Neural progenitor cell (in vitro differentiated cells): ENCODE measurements around the gene ATP6AP2. TPM values are rescaled to one million over a fixed set of nuclear protein-coding genes. Genes with fewer than 3 reads are reported as not detected.

Experiments used
- DNase-seq: peaks from one replicate; pipeline ENCODE4 v3.0.0-alpha.2; 2016; ENCODE audit warnings: low spot score
- H2AFZ ChIP-seq: fragments of 200-600 bp; sonication (generic); replicated peaks from 2 replicates; pipeline ENCODE4 v1.6.1; 2016; ENCODE audit warnings: antibody characterized with exemption
- H3F3A ChIP-seq: fragments of 200-600 bp; sonication (generic); 2 replicates; pipeline ENCODE4 v1.6.1; 2016; ENCODE audit warnings: antibody characterized with exemption, low read depth
- H3K27ac ChIP-seq: fragments of 200-600 bp; sonication (generic); 2 replicates; pipeline ENCODE4 v1.5.1; 2016; ENCODE audit warnings: mild to moderate bottlenecking
- H3K27me3 ChIP-seq: fragments of 200-600 bp; sonication (generic); 2 replicates; pipeline ENCODE4 v1.6.1; 2016; ENCODE audit warnings: mild to moderate bottlenecking, moderate library complexity
- H3K36me3 ChIP-seq: fragments of 200-600 bp; sonication (generic); 2 replicates; pipeline ENCODE4 v1.5.1; 2016
- H3K4me1 ChIP-seq: fragments of 200-600 bp; sonication (generic); 2 replicates; pipeline ENCODE4 v1.6.1; 2016; ENCODE audit warnings: mixed run types
- H3K4me2 ChIP-seq: fragments of 200-600 bp; sonication (generic); 2 replicates; pipeline ENCODE4 v1.6.1; 2016
- H3K4me3 ChIP-seq: fragments of 200-600 bp; sonication (generic); 2 replicates; pipeline ENCODE4 v1.5.1; 2016
- H3K79me2 ChIP-seq: fragments of 200-600 bp; sonication (generic); 2 replicates; pipeline ENCODE4 v1.6.1; 2016; ENCODE audit warnings: low read depth
- H3K9ac ChIP-seq: fragments of 200-600 bp; sonication (generic); 2 replicates; pipeline ENCODE4 v1.6.1; 2016
- H3K9me3 ChIP-seq: fragments of 200-600 bp; sonication (generic); 2 replicates; pipeline ENCODE4 v1.5.1; 2016; ENCODE audit warnings: low read depth
- H4K20me1 ChIP-seq: fragments of 200-600 bp; sonication (generic); 2 replicates; pipeline ENCODE4 v1.6.1; 2016; ENCODE audit warnings: low read depth
- H3K27ac Mint-ChIP-seq: 3 replicates; pipeline ENCODE4 v1.8.0; 2021; ENCODE audit warnings: mixed read lengths
- H3K27me3 Mint-ChIP-seq: 2 replicates; pipeline ENCODE4 v1.8.0; 2022; ENCODE audit warnings: low read depth, mild to moderate bottlenecking, inconsistent platforms, moderate library complexity, mixed read lengths; ENCODE audit not compliant: insufficient read depth
- H3K36me3 Mint-ChIP-seq: 3 replicates; pipeline ENCODE4 v1.8.0; 2021; ENCODE audit warnings: mixed read lengths
- H3K4me1 Mint-ChIP-seq: 3 replicates; pipeline ENCODE4 v1.8.0; 2021; ENCODE audit warnings: mixed read lengths
- H3K4me3 Mint-ChIP-seq: 3 replicates; pipeline ENCODE4 v1.8.0; 2021; ENCODE audit warnings: mild to moderate bottlenecking, moderate library complexity, mixed read lengths
- H3K9me3 Mint-ChIP-seq: 3 replicates; pipeline ENCODE4 v1.8.0; 2020; ENCODE audit warnings: mixed read lengths
- CTCF ChIP-seq: fragments of 200-600 bp; sonication (generic); IDR thresholded peaks from 2 replicates; pipeline ENCODE4 v1.5.1; 2017; ENCODE audit warnings: antibody characterized with exemption, mild to moderate bottlenecking
- EZH2 ChIP-seq: fragments of 200-600 bp; sonication (generic); IDR thresholded peaks from 2 replicates; pipeline ENCODE4 v1.6.1; 2017; ENCODE audit warnings: antibody characterized with exemption, mild to moderate bottlenecking, moderate library complexity
- EZH2phosphoT487 ChIP-seq: fragments of 200-600 bp; sonication (generic); IDR thresholded peaks from 2 replicates; pipeline ENCODE4 v1.6.1; 2017; ENCODE audit warnings: antibody characterized with exemption
- total RNA-seq: library from RNA; depleted of rRNA; stranded (reverse); fragments of >200 nt; gene quantifications from 2 replicates; pipeline ENCODE4 v1.2.3, GENCODE V29; 2015; ENCODE audit warnings: low replicate concordance

Gene ATP6AP2
- total RNA-seq, 1 donor from 2014 or later, result 88.1 TPM

DNA sequence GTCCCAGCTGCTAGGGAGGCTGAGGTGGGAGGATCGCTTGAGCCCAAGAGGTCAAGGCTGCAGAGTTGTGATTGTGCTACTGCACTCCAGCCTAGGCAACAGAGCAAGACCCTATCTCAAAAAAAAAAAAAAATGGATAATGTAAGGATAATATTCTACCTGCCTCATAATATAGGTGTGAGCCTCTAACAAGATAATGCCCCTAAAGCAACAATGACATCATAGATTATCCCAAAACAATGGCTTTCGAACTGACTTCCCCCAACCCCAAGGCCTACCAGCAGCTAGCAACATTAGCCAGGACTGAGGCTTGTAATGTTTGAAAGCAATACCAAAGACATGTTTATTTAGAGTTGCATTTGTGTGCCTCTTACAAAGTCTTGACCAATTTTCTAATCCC is 33.9 kb upstream of the ATP6AP2 start:
- H3K36me3 Mint-ChIP-seq, result no peaks in the 10 kb centered on the region
- Histone ChIP-seq H3K9ac (no peak overlapping the region), H3K27ac (no peak overlapping the region), H3K79me2 (no peaks in the 10 kb centered on the region), H3K9me3 (no peaks in the 10 kb centered on the region), H3K36me3 (no peaks in the 10 kb centered on the region), H3F3A (no peaks in the 10 kb centered on the region), H3K4me2 (no peak overlapping the region), H3K27me3 (no peaks in the 10 kb centered on the region), H4K20me1 (no peaks in the 10 kb centered on the region), H2AFZ (no peak overlapping the region), H3K4me3 (no peak overlapping the region), H3K4me1 (no peaks in the 10 kb centered on the region)
- peaks cover 4% of the 10 kb centered on the region for H3K27me3 Mint-ChIP-seq
- H3K9me3 Mint-ChIP-seq, result peaks cover 2% of the 10 kb centered on the region
- no peak overlapping the region for H3K27ac Mint-ChIP-seq
- H3K4me3 Mint-ChIP-seq, result no peak overlapping the region
- no peak for TF ChIP-seq EZH2
- TF ChIP-seq EZH2phosphoT487, result no peak
- no peak for TF ChIP-seq CTCF
- peaks cover 10% of the 10 kb centered on the region for H3K4me1 Mint-ChIP-seq
- no peak for DNase-seq

DNA sequence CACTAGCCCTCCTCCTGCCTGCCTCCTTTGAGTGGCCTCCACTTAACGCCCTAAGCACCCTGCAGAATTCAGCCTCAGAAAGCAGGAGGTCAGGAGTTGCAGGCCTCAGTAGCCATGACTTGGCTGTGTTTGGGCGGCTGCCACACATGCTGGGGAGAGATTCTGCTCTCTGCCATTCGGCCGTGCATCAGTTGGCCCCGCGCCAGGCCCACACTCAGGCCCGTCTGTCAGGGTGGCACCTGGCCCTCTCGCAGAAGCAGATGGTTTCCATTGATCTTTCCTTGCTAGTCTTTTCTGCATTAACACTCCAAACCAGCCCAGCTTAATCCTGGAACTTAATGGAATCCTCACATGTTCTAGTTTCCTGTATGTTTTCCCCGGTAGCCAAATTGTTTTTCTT is 30.7 kb upstream of the ATP6AP2 start:
- TF ChIP-seq EZH2 (no peak), CTCF (no peak), EZH2phosphoT487 (no peak)
- Histone ChIP-seq H3K27ac (no peak overlapping the region), H2AFZ (no peak overlapping the region), H3K4me1 (no peaks in the 10 kb centered on the region), H3K36me3 (no peaks in the 10 kb centered on the region), H3K9ac (no peak overlapping the region), H3K4me2 (no peak overlapping the region), H3F3A (no peaks in the 10 kb centered on the region), H3K27me3 (no peaks in the 10 kb centered on the region), H3K9me3 (no peaks in the 10 kb centered on the region), H4K20me1 (no peaks in the 10 kb centered on the region), H3K4me3 (no peak overlapping the region), H3K79me2 (no peaks in the 10 kb centered on the region)
- no peak for DNase-seq
- no peak overlapping the region for H3K27ac Mint-ChIP-seq
- peaks cover 4% of the 10 kb centered on the region for H3K9me3 Mint-ChIP-seq
- H3K4me1 Mint-ChIP-seq, result no peaks in the 10 kb centered on the region
- no peak overlapping the region for H3K4me3 Mint-ChIP-seq
- H3K36me3 Mint-ChIP-seq, result no peaks in the 10 kb centered on the region
- H3K27me3 Mint-ChIP-seq, result peaks cover 4% of the 10 kb centered on the region

GRCh38 chrX:40552768-40553167 is 28.0 kb upstream of the ATP6AP2 start:
- no peak overlapping the region for H2AFZ ChIP-seq
- no peak overlapping the region for H3K9ac ChIP-seq
- no peaks in the 10 kb centered on the region for H3K79me2 ChIP-seq
- no peaks in the 10 kb centered on the region for H3F3A ChIP-seq
- no peak overlapping the region for H3K27ac ChIP-seq
- no peaks in the 10 kb centered on the region for H4K20me1 ChIP-seq
- H3K4me3 Mint-ChIP-seq, result no peak overlapping the region
- H3K4me1 Mint-ChIP-seq, result no peaks in the 10 kb centered on the region
- no peak overlapping the region for H3K4me2 ChIP-seq
- DNase-seq, result peak; percentile 21
- no peaks in the 10 kb centered on the region for H3K36me3 Mint-ChIP-seq
- no peak overlapping the region for H3K4me3 ChIP-seq
- no peaks in the 10 kb centered on the region for H3K27me3 Mint-ChIP-seq
- peak; percentile 40 for TF ChIP-seq CTCF
- no peak for TF ChIP-seq EZH2
- H3K27me3 ChIP-seq, result no peaks in the 10 kb centered on the region
- H3K9me3 ChIP-seq, result no peaks in the 10 kb centered on the region
- H3K4me1 ChIP-seq, result no peaks in the 10 kb centered on the region
- H3K9me3 Mint-ChIP-seq, result peaks cover 7% of the 10 kb centered on the region
- no peaks in the 10 kb centered on the region for H3K36me3 ChIP-seq
- no peak overlapping the region for H3K27ac Mint-ChIP-seq

DNA sequence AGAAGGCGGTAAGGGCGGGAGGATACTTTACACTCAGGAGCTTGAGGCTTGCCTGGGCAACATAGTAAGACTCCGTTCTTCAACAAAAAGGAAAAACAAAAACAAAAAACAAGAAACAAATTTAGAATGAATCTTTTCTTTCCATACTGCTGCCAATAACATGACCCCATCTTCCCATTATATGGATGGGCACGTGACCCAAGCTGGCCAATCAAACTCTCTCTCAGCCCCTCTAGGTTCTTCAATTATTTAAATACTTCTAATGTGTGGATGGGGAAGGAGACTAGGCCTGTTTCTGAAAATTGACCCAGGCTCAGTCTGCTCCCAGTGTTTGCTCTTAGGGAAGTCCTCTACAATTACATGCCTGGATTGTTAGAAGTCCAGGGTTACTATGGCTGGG is 22.2 kb upstream of the ATP6AP2 start:
- Mint-ChIP-seq H3K4me3 (no peak overlapping the region), H3K27me3 (peaks cover 4% of the 10 kb centered on the region), H3K4me1 (no peaks in the 10 kb centered on the region), H3K27ac (no peak overlapping the region), H3K9me3 (peaks cover 8% of the 10 kb centered on the region), H3K36me3 (no peaks in the 10 kb centered on the region)
- Histone ChIP-seq H3K27me3 (no peaks in the 10 kb centered on the region), H3K4me3 (no peak overlapping the region), H3K4me2 (no peak overlapping the region), H3K9ac (no peak overlapping the region), H2AFZ (no peak overlapping the region), H3K9me3 (no peaks in the 10 kb centered on the region), H3K27ac (no peak overlapping the region), H3K36me3 (no peaks in the 10 kb centered on the region), H3F3A (no peaks in the 10 kb centered on the region), H4K20me1 (no peaks in the 10 kb centered on the region), H3K79me2 (no peaks in the 10 kb centered on the region), H3K4me1 (no peaks in the 10 kb centered on the region)
- no peak for DNase-seq
- no peak for TF ChIP-seq EZH2
- TF ChIP-seq CTCF, result no peak
- TF ChIP-seq EZH2phosphoT487, result no peak
